ENCODE results near the gene BTBD1. TPM values are rescaled to one million over a fixed set of nuclear protein-coding genes. Genes with fewer than 3 reads are reported as not detected.
A peak's percentile ranks its signal among the peaks of the same experiment; 100 is the strongest.
"Not testable (repeated sequence)": the region's sequence is repeated elsewhere in the genome, so short reads cannot be mapped to it uniquely, and the experiment has no call there.

Gene BTBD1
- total and polyA plus RNA-seq, 2 experiments from 2014 or later: 102 to 125 TPM

- Histone ChIP-seq H3K36me3 (peaks cover 19% of the 10 kb centered on the region), H3K27ac (no peak overlapping the region), H3K4me3 (no peak overlapping the region), H3K9me3 (ENCODE audit: low read depth) (no peaks in the 10 kb centered on the region), H3K27me3 (no peaks in the 10 kb centered on the region), H3K4me1 (ENCODE audit: low read depth) (peaks cover 13% of the 10 kb centered on the region)
- no peak for DNase-seq (ENCODE audit: low read depth in 1 of 2, low spot score in 1 of 2)
- TF ChIP-seq CTCF (IDR thresholded peaks at IDR 0.05; ENCODE audit: low read depth, low read length): no peak
These were observed 54.4 kb downstream of the BTBD1 start for GRCh38 chr15:83012636-83013035.

DNA sequence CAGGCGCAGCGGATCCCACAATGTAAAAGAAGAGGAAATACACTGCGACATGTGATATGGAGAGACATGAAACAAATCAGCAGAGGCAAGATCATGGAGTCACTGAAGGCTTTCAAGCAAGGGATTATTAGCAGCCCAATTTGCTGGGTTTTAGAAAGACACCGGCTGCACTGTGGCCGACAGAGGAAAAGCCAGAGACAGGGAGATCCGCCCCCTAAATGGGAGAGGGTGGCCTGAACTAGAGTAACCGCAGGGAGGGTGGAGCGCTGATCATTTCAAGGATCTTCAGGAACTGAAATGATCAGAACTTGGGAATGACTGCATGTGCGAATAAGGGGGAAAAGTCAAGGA is 55.0 kb downstream of the BTBD1 start:
- peak overlapping the region; percentile 73 for H3K27ac ChIP-seq

DNA sequence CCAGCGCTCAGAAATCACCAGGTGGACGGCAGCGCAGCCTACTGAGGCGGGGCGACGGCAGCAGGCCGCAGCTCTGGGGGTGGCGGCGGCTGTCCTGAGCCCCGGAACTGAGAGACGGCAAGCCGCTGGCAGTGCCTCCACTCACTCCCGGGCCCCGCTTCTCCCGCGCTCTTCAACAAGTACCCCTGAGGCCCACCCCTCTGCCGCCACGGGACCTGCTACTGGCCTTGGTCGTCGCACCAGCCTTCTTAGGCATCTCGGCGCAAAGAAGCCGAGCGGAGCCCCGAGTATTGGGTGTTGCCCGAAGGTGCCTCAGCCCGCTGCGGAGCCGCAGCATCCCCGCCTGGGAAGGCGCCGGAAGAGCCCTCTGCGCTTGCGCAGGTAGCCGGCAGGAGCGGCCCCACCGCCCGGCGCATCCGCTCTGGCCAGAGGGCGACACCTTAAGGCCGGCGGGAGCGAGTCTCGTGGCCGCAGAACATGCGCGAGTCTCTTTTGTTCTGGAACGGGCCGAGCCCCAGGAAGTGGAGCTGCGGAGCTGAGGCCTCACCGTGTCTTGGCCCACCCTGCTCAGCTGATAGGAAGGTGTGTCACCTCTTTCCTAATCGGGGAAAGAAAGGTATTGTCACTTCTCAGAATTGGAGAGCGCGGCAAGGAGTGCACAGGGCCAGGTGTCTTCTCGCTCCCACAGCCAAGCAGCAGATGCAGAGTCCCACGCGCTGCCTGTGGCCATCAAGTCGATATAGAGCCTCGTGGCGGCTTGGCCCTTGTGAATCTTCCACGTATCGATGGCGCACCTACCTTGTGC is 55.6 kb downstream of the BTBD1 start, which contains the start of gene C15orf40:
Gene C15orf40, minus strand, starts transcription at position 369 of the 805 bp plus-strand sequence. Its CDS starts 32 bp downstream, at position 337.
- DNase-seq (ENCODE audit: low read depth in 1 of 2, low spot score in 1 of 2): peak; percentile 94 to 95
- TF ChIP-seq CTCF (IDR thresholded peaks at IDR 0.05; ENCODE audit: low read depth, low read length): peak; percentile 66
- Histone ChIP-seq H3K27ac (peak within 1 kb of the TSS; percentile 73), H3K9me3 (ENCODE audit: low read depth) (no peaks in the 10 kb centered on the region), H3K4me3 (peak within 1 kb of the TSS; percentile 90), H3K27me3 (no peaks in the 10 kb centered on the region), H3K36me3 (peaks cover 11% of the 10 kb centered on the region), H3K4me1 (ENCODE audit: low read depth) (peaks cover 13% of the 10 kb centered on the region)

More for the DNA sequence above, 55.0 kb downstream of the BTBD1 start:
- Histone ChIP-seq H3K9me3 (ENCODE audit: low read depth) (no peaks in the 10 kb centered on the region), H3K36me3 (peaks cover 13% of the 10 kb centered on the region), H3K4me1 (ENCODE audit: low read depth) (peaks cover 13% of the 10 kb centered on the region), H3K27me3 (no peaks in the 10 kb centered on the region), H3K4me3 (peak overlapping the region; percentile 90)
- DNase-seq (ENCODE audit: low read depth in 1 of 2, low spot score in 1 of 2): no peak
- no peak for TF ChIP-seq CTCF (IDR thresholded peaks at IDR 0.05; ENCODE audit: low read depth, low read length)

GRCh38 chr15:83010709-83011270 is 56.3 kb downstream of the BTBD1 start:
- TF ChIP-seq CTCF (IDR thresholded peaks at IDR 0.05; ENCODE audit: low read depth, low read length): peak; percentile 89
- Histone ChIP-seq H3K4me3 (peak overlapping the region; percentile 90), H3K27me3 (no peaks in the 10 kb centered on the region), H3K36me3 (peaks cover 10% of the 10 kb centered on the region), H3K27ac (peak overlapping the region; percentile 71), H3K4me1 (ENCODE audit: low read depth) (peaks cover 13% of the 10 kb centered on the region), H3K9me3 (ENCODE audit: low read depth) (no peaks in the 10 kb centered on the region)
- DNase-seq (ENCODE audit: low read depth in 1 of 2, low spot score in 1 of 2): peak; percentile 78 to 86

GRCh38 chr15:83000672-83001031 is 66.4 kb downstream of the BTBD1 start:
- H3K4me3 ChIP-seq; H3K4me1 ChIP-seq (ENCODE audit: low read depth); H3K9me3 ChIP-seq (ENCODE audit: low read depth); DNase-seq (ENCODE audit: low read depth in 1 of 2, low spot score in 1 of 2); H3K27ac ChIP-seq; H3K27me3 ChIP-seq; H3K36me3 ChIP-seq: not testable (repeated sequence)

All from cardiac muscle cell (in vitro differentiated cells and primary cell).